IPS-18a (cell line): Measurements from ENCODE around the gene ZNF844.
"Not testable (repeated sequence)": the region's sequence is repeated elsewhere in the genome, so short reads cannot be mapped to it uniquely, and the experiment has no call there.

Experiments used
- H3K27ac ChIP-seq: one replicate; pipeline ENCODE4 v1.5.1; 2013; ENCODE audit warnings: low read length
- H3K27me3 ChIP-seq: one replicate; pipeline ENCODE4 v1.6.1; 2013; ENCODE audit warnings: mild to moderate bottlenecking, low read length; ENCODE audit not compliant: control insufficient read depth, insufficient read depth
- H3K36me3 ChIP-seq: one replicate; pipeline ENCODE4 v1.6.1; 2013; ENCODE audit warnings: low read depth, low read length; ENCODE audit not compliant: control insufficient read depth
- H3K4me1 ChIP-seq: one replicate; pipeline ENCODE4 v1.6.1; 2013; ENCODE audit warnings: low read depth, low read length; ENCODE audit not compliant: control insufficient read depth
- H3K4me3 ChIP-seq: one replicate; pipeline ENCODE4 v1.5.1; 2013; ENCODE audit warnings: low read length
- H3K9ac ChIP-seq: one replicate; pipeline ENCODE4 v1.6.1; 2013; ENCODE audit warnings: mild to moderate bottlenecking, low read length, moderate library complexity
- H3K9me3 ChIP-seq: one replicate; pipeline ENCODE4 v1.6.1; 2013; ENCODE audit warnings: low read depth, low read length; ENCODE audit not compliant: control insufficient read depth

The ZNF844 gene

DNA sequence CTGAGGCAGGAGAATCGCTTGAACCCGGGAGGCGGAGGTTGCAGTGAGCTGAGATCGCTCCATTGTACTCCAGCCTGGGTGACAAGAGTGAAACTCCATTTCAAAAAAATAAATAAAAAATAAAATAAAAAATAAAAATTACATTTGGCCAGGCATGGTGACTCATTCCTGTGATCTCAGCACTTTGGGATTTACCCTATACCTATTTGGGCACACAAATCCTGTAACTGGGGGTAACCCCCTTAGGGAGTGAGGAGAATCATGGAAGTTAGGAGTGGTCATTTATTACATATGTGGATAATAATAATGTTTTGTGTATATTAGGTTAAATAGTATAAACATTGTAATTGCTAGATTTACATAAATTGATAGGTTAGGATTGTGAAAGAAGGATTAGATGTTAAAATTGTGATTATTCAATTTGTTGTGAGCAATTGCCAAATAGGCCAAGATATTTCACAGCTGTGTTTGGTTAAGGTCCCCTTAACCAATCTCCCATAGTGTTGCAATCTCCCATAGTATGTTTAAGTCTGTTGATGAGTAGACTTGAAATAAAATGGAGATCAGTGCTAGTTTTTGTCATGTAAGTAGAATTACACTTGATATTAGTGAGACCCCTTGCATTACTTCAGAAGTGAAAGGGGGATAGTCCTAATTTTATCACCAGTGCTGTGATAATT, 30.7 kb downstream of the ZNF844 start:
- Histone ChIP-seq H3K36me3 (peaks cover 18% of the 10 kb centered on the region), H3K27me3 (no peaks in the 10 kb centered on the region), H3K4me3 (no peak overlapping the region), H3K9me3 (peaks cover 8% of the 10 kb centered on the region), H3K9ac (no peak overlapping the region), H3K4me1 (peaks cover 4% of the 10 kb centered on the region), H3K27ac (no peak overlapping the region)

GRCh38 chr19:12098040-12098439, 33.5 kb downstream of the ZNF844 start:
- peaks cover 18% of the 10 kb centered on the region for H3K36me3 ChIP-seq
- H3K27me3 ChIP-seq, result no peaks in the 10 kb centered on the region
- no peak overlapping the region for H3K4me3 ChIP-seq
- peaks cover 2% of the 10 kb centered on the region for H3K4me1 ChIP-seq
- H3K9me3 ChIP-seq, result peaks cover 8% of the 10 kb centered on the region
- H3K9ac ChIP-seq, result no peak overlapping the region
- H3K27ac ChIP-seq, result no peak overlapping the region

- H3K36me3 ChIP-seq, H3K4me3 ChIP-seq, H3K27ac ChIP-seq, H3K4me1 ChIP-seq, H3K9ac ChIP-seq, H3K27me3 ChIP-seq, H3K9me3 ChIP-seq: not testable (repeated sequence)
These were observed 39.4 kb downstream of the ZNF844 start for GRCh38 chr19:12103909-12104308.

DNA sequence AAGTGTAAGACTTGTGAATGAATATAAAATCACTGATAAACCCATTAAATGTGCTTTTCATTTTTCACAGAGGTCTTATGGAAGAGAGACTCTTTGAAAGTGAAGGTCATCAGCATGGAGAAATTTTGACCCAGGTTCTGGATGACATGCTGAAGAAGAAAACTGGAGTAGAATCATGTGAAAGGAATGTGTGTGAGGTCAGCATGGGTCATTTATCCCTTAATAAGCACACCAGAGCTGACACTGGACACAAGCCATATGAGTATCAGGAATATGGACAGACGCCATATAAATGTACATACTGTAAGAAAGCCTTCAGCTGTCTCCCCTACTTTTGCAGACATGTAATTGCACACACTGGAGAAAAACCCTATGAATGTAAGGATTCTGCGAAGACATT, 46.6 kb downstream of the ZNF844 start:
- Histone ChIP-seq H3K27me3 (no peaks in the 10 kb centered on the region), H3K4me3 (no peak overlapping the region), H3K4me1 (no peaks in the 10 kb centered on the region), H3K27ac (no peak overlapping the region), H3K9ac (no peak overlapping the region), H3K9me3 (peaks cover 45% of the 10 kb centered on the region), H3K36me3 (peaks cover 45% of the 10 kb centered on the region)

DNA sequence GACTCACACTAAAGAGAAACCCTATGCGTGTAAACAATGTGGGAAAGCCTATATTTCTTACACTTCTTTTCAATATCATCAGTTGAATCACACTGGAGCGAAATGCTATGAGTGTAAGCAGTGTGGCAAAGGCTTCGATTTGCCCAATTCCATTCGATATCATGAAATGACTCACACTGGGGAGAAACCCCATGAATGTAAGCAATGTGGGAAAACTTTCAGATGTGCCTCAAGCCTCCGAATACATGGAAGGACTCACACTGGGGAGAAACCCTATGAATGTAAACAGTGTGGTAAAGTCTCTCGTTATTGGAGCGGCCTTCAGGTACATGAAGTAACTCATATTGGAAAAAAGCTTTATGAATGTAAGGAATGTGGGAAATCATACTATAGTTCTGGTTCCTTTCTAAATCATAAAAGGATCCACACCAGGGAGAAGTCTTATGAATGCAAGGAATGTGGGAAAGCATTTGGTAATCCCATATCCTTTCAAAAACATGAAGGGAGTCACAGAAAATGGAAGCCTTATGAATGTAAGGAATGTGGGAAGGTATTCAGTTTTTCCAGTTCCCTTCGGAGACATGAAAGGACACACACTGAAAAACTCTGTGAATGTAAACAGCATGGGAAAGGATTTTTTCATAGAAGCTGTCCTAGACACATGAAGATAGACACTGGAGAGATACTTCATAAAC, 47.6 kb downstream of the ZNF844 start:
- no peak overlapping the region for H3K27ac ChIP-seq
- H3K9ac ChIP-seq, result no peak overlapping the region

DNA sequence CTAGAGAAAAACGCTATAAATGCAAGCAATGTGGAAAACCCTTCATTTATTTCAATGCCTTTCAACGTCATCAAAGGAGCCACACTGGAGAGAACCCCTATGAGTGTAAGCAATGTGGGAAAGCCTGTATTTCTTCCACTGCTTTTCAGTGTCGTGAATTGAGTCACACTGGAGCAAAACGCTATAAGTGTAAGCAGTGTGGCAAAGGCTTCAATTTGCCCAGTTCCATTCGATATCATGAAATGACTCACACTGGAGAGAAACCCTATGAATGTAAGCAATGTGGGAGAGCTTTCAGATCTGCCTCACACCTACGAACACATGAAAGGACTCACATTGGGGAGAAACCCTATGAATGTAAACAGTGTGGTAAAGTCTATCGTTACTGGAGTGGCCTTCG, 48.2 kb downstream of the ZNF844 start:
- Histone ChIP-seq H3K4me1 (no peaks in the 10 kb centered on the region), H3K27ac (no peak overlapping the region), H3K9me3 (peaks cover 45% of the 10 kb centered on the region), H3K27me3 (no peaks in the 10 kb centered on the region), H3K4me3 (no peak overlapping the region), H3K36me3 (peaks cover 45% of the 10 kb centered on the region), H3K9ac (no peak overlapping the region)

More for the DNA sequence above, 47.6 kb downstream of the ZNF844 start:
- Histone ChIP-seq H3K4me3 (no peak overlapping the region), H3K9me3 (peaks cover 45% of the 10 kb centered on the region), H3K36me3 (peaks cover 45% of the 10 kb centered on the region), H3K27me3 (no peaks in the 10 kb centered on the region), H3K4me1 (no peaks in the 10 kb centered on the region)

GRCh38 chr19:12113121-12113520, 48.6 kb downstream of the ZNF844 start:
- H3K9me3 ChIP-seq, result peaks cover 45% of the 10 kb centered on the region
- no peak overlapping the region for H3K9ac ChIP-seq
- H3K4me3 ChIP-seq, result no peak overlapping the region
- no peaks in the 10 kb centered on the region for H3K4me1 ChIP-seq
- H3K27ac ChIP-seq, result no peak overlapping the region
- no peaks in the 10 kb centered on the region for H3K27me3 ChIP-seq
- peaks cover 45% of the 10 kb centered on the region for H3K36me3 ChIP-seq

- H3K9me3 ChIP-seq, result peaks cover 18% of the 10 kb centered on the region
- H3K4me3 ChIP-seq, result no peak overlapping the region
- H3K4me1 ChIP-seq, result no peaks in the 10 kb centered on the region
- H3K9ac ChIP-seq, result no peak overlapping the region
- H3K27ac ChIP-seq, result no peak overlapping the region
- H3K27me3 ChIP-seq, result no peaks in the 10 kb centered on the region
- peaks cover 16% of the 10 kb centered on the region for H3K36me3 ChIP-seq
These were observed 52.9 kb downstream of the ZNF844 start for GRCh38 chr19:12117201-12117970.

- H3K9ac ChIP-seq, result no peak overlapping the region
- H3K27ac ChIP-seq, result no peak overlapping the region
- no peaks in the 10 kb centered on the region for H3K27me3 ChIP-seq
- no peak overlapping the region for H3K4me3 ChIP-seq
- H3K36me3 ChIP-seq, result peaks cover 5% of the 10 kb centered on the region
- no peaks in the 10 kb centered on the region for H3K4me1 ChIP-seq
- peaks cover 6% of the 10 kb centered on the region for H3K9me3 ChIP-seq
These were observed 62.2 kb downstream of the ZNF844 start for GRCh38 chr19:12126707-12127106.
